Rectal smooth muscle tissue (tissue), 1 donor: ENCODE results near the gene RBP5.
"Not testable (repeated sequence)": the region's sequence is repeated elsewhere in the genome, so short reads cannot be mapped to it uniquely, and the experiment has no call there.

ENCODE experiments used
- H3K27ac ChIP-seq: one replicate; pipeline ENCODE4 v1.7.0; 2013; ENCODE audit warnings: low read depth, low read length, inconsistent platforms
- H3K27me3 ChIP-seq: one replicate; pipeline ENCODE4 v1.7.0; 2013; ENCODE audit warnings: low read length; ENCODE audit not compliant: control insufficient read depth, insufficient read depth
- H3K36me3 ChIP-seq: one replicate; pipeline ENCODE4 v1.7.0; 2013; ENCODE audit warnings: low read length; ENCODE audit not compliant: control insufficient read depth, insufficient read depth
- H3K4me1 ChIP-seq: one replicate; pipeline ENCODE4 v1.7.0; 2013; ENCODE audit warnings: low read length; ENCODE audit not compliant: control insufficient read depth, insufficient read depth
- H3K4me3 ChIP-seq: one replicate; pipeline ENCODE4 v1.7.0; 2013; ENCODE audit warnings: low read length
- H3K9ac ChIP-seq: one replicate; pipeline ENCODE4 v1.7.0; 2013; ENCODE audit warnings: low read length

Gene RBP5

GRCh38 chr12:7116196-7116595 is 12.5 kb downstream of the RBP5 start:
- H3K9ac ChIP-seq = no peak overlapping the region
- H3K4me1 ChIP-seq = no peaks in the 10 kb centered on the region
- H3K36me3 ChIP-seq = no peaks in the 10 kb centered on the region
- H3K4me3 ChIP-seq = no peak overlapping the region
- H3K27ac ChIP-seq = no peak overlapping the region
- no peaks in the 10 kb centered on the region for H3K27me3 ChIP-seq

DNA sequence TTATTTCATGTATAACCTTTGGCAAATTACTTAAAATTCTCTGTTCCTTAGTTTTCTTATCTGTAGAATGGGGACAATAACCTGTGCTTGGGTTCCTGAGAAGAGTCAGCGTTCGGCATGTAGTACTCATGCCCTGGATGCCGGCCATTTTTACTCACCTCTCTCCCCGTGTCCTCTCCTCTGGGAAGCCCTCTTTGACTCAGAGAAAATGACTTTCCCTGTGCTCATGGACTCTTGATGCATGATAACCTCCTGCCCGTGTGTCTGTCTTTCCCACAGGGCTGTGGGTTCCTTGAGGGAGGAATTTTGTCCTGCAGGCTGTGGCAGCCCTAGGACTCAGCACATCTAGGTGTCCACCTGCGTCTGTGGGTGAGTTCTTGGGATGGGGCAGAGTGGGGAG is 13.8 kb downstream of the RBP5 start:
- Histone ChIP-seq H3K27ac (no peak overlapping the region), H3K36me3 (no peaks in the 10 kb centered on the region), H3K9ac (no peak overlapping the region), H3K27me3 (no peaks in the 10 kb centered on the region), H3K4me1 (no peaks in the 10 kb centered on the region), H3K4me3 (no peak overlapping the region)

GRCh38 chr12:7114008-7114407 is 14.7 kb downstream of the RBP5 start:
- Histone ChIP-seq H3K4me1 (peaks cover 2% of the 10 kb centered on the region), H3K9ac (no peak overlapping the region), H3K36me3 (no peaks in the 10 kb centered on the region), H3K27ac (no peak overlapping the region), H3K27me3 (no peaks in the 10 kb centered on the region), H3K4me3 (no peak overlapping the region)

DNA sequence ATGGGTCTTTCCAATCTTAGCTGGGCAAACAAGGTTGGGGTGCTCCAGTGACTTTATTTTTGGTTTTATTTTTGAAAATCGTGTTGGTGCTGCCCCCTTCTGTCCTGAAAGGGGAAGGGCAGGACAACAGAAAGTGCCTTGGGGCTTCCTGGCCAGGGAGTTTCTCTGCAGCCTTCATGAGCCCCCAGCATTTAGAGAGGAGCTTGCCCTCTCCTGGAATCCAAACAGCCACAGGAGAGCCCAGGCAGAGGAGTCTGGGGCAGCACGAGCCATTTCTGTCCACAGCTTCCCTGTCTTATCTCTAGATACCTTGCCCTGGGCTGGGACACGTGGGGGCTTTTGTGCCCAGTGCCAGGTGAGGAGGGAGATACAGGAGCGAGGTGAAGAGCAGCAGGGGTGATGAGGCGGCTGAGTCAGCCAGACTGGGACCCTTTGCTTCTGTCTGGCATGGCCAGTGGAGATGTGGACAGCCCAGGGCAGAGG is 15.3 kb downstream of the RBP5 start:
- H3K9ac ChIP-seq = no peak overlapping the region

DNA sequence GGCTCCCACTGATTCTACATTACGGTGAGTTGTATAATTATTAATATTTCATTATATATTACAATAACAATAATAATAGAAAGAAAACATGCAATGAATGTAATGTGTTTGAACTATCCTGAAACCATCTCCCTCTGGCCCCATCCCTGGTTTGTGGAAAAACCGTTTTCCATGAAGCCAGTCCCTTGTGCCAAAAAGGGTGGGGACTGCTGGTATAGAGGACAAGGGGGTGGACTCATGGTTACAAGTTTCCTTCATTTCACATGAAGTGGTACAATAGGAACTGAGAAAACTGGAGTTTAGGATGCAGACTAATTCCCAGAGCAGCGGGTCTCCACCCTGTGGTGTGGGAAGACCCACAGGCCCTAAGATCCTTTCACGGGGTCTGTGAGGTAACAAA is 16.6 kb downstream of the RBP5 start:
- no peak overlapping the region for H3K4me3 ChIP-seq
- H3K4me1 ChIP-seq = peaks cover 2% of the 10 kb centered on the region
- H3K27me3 ChIP-seq = no peaks in the 10 kb centered on the region
- no peak overlapping the region for H3K9ac ChIP-seq
- H3K36me3 ChIP-seq = no peaks in the 10 kb centered on the region
- no peak overlapping the region for H3K27ac ChIP-seq

More for the DNA sequence above, 15.3 kb downstream of the RBP5 start:
- Histone ChIP-seq H3K36me3 (no peaks in the 10 kb centered on the region), H3K4me3 (no peak overlapping the region), H3K4me1 (peaks cover 2% of the 10 kb centered on the region), H3K27ac (no peak overlapping the region), H3K27me3 (no peaks in the 10 kb centered on the region)

DNA sequence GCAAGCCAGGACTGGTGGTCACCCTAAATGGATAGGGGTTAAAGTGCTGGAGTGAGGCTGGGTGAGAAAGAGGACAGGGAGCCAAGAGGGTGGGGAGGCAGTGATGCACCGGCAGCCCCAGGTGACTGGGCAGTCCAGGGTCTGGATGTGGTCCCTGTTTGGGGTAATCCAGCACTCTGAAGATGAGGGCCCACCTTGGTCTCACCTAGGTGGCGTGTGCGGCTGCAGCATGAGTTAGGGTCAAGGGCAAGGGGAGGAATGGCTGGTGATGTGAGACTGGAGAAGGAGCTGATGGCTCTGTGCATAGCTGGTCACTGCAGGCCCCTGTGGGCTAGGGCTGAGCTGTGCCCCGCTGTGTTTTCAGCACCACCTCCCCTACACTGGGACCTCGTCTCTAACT is 18.0 kb downstream of the RBP5 start:
- Histone ChIP-seq H3K4me1 (peaks cover 2% of the 10 kb centered on the region), H3K27ac (no peak overlapping the region), H3K4me3 (no peak overlapping the region), H3K36me3 (no peaks in the 10 kb centered on the region), H3K27me3 (no peaks in the 10 kb centered on the region), H3K9ac (no peak overlapping the region)

DNA sequence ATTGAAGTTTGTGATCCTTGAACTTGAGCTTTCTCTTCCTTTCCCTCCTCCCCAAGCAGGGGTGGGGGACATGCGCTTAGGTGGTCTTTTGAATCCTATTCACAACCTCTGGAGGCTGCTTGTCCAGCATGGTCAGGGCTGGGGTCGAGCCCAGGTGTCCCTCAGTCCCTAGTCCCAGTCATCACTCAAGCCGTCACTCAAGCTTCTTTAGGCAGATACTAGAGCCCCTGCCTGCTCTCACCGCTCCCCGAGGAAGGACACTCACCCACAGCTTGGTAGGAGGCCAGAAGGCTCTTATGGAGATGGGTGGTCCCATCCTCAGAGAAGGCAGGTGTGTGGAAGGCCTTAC is 19.1 kb downstream of the RBP5 start:
- Histone ChIP-seq H3K9ac (no peak overlapping the region), H3K27ac (no peak overlapping the region), H3K27me3 (no peaks in the 10 kb centered on the region), H3K4me3 (peak overlapping the region; percentile 24), H3K36me3 (no peaks in the 10 kb centered on the region), H3K4me1 (peaks cover 2% of the 10 kb centered on the region)

DNA sequence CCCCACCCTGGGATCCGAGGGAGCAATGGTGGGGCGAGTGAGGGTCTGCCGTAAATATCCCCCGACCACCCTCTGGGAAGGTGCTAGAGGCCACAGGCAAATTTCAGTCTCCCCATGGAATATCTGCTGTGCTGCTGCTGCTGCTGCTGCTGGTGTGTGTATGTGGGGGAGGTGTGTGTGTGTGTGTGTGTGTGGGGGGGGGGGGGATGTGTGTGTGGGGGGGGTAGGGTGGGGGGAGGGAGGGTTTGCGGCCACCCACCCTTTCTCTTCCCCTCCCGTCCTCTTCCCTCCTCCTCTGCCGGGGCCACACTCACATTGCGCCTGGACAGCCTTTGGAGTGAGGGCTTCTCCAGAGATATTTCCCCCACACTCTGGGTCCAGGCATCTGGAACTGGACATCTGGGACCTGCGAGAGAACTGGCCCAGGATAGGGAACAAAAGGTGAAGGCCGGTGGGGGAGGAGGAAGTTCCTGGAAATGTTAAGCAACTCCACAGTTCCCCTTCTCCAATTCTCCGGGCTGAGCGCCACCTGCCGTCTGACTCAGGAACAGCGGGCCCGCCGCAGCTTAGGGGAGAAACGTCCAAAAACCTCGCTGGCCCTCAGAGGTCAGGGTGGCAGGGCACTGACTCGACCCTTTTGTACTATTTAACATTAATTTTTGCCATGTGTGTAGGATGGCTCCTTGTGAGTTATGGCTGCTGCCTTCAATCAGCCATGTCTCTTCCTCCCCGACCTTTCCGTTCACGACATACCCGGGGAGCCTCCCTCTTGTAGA is 19.7 kb downstream of the RBP5 start, which contains the start of gene C1RL:
Gene C1RL, minus strand, starts transcription at position 419 of the 776 bp plus-strand sequence. Its CDS starts 34 bp downstream, at position 385.
- peak within 1 kb of the TSS; percentile 94 for H3K4me3 ChIP-seq
- H3K4me1 ChIP-seq = peaks cover 2% of the 10 kb centered on the region
- no peaks in the 10 kb centered on the region for H3K27me3 ChIP-seq
- H3K36me3 ChIP-seq = peaks cover 3% of the 10 kb centered on the region
- H3K9ac ChIP-seq = peak within 1 kb of the TSS; percentile 69
- peak within 1 kb of the TSS; percentile 89 for H3K27ac ChIP-seq

DNA sequence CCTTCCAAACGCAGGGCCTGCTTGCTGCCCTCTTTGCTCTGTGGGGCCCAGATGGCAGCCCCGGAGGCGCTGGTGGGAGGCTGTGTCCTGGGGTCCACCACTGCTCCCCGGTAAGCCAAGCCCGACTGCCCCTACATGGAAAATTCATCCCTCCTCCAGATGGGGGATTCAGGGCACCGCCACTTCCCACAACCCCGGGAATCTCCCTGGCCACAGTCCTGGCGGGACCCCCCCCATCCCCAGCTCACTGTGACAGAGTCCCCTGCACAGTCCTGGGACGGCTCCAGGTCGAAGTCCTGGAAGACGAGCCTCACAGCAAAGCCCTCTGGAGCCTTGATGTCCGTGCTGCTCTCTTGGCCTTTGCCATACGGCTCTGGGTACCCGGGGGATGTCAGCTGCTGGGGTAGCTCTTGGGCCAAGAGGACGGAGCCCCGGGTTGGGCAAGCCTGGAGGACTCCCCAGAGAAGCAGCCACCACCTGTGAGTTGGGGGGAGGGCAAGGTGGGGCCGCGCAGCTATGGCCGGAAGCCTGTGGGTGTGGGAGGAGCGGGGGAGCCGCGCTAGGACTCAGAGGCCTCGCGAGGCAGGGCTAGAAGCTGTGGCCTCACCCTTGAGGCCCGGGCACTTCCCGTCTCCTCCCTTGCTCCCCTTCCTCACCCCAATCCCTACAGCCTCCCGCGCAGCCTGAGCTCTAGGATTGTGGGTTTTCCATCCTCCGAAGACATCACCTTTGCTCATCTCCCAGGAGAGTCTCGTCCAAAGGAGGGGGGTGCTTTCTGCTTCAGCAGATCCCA is 20.5 kb downstream of the RBP5 start:
- H3K36me3 ChIP-seq = peaks cover 5% of the 10 kb centered on the region
- peak overlapping the region; percentile 69 for H3K9ac ChIP-seq
- no peaks in the 10 kb centered on the region for H3K27me3 ChIP-seq
- H3K4me3 ChIP-seq = peak overlapping the region; percentile 94
- peak overlapping the region; percentile 89 for H3K27ac ChIP-seq
- H3K4me1 ChIP-seq = peaks cover 2% of the 10 kb centered on the region

DNA sequence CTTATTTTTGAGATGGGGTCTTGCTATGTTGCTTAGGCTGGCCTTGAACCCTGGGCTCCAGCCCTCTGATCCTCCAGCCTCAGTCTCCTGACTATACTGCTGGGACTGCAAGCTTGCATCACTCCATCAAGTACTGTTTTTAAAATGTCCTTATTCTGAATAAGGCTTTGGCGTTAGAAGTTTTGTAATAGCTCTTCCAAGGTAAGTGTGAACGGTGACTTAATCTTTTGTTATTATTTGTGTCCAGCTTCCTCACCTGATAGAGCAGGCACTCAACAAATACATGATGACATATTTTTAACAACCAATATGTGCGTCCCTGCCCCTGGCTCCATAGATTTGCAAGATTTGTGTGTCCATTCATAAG is 21.1 kb downstream of the RBP5 start:
- H3K9ac ChIP-seq = peak overlapping the region; percentile 69
- peak overlapping the region; percentile 94 for H3K4me3 ChIP-seq
- H3K36me3 ChIP-seq = peaks cover 5% of the 10 kb centered on the region
- H3K27ac ChIP-seq = peak overlapping the region; percentile 89
- peaks cover 2% of the 10 kb centered on the region for H3K4me1 ChIP-seq
- no peaks in the 10 kb centered on the region for H3K27me3 ChIP-seq

- not testable (repeated sequence) for H3K36me3 ChIP-seq, H3K9ac ChIP-seq, H3K4me1 ChIP-seq, H3K4me3 ChIP-seq, H3K27ac ChIP-seq, H3K27me3 ChIP-seq
These were observed 21.5 kb downstream of the RBP5 start for GRCh38 chr12:7107181-7107580.

DNA sequence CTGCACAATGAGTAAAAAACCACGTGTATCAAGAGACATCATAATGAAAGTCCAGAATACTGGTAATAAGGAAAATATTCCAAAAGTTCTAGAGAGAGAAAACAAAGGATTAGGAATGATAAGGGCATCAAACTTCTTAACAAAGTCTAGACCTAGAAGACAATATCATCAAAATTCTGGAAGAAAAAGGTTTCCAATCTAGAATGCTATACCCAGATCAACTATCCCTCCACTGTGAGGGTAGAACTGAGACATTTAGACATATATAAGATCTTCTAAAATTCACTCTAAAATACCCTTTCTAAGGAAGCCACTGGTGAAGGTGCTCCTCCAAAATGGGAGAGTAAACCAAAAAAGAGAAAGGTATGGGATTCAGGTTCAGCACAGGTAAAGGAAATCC is 22.6 kb downstream of the RBP5 start:
- Histone ChIP-seq H3K36me3 (peaks cover 5% of the 10 kb centered on the region), H3K27ac (no peak overlapping the region), H3K9ac (no peak overlapping the region), H3K27me3 (no peaks in the 10 kb centered on the region), H3K4me3 (no peak overlapping the region), H3K4me1 (peaks cover 2% of the 10 kb centered on the region)
